LNCAP (cell line): ENCODE measurements around the gene FAM98A.

ENCODE experiments used
- CTCF ChIP-seq: fragments of 450-650 bp; IDR thresholded peaks from 2 replicates; pipeline ENCODE4 v1.5.1; 2017; ENCODE audit warnings: mild to moderate bottlenecking

The FAM98A gene

GRCh38 chr2:33599175-33599942, at the start of gene FAM98A:
FAM98A (minus strand) TSS chr2:33599299; CDS start chr2:33599221, 78 bp downstream.
- no peak for TF ChIP-seq CTCF

- TF ChIP-seq CTCF, result no peak
Measured at GRCh38 chr2:33645861-33646260, 46.8 kb upstream of the FAM98A start.

- TF ChIP-seq CTCF, result no peak
Measured at GRCh38 chr2:33644215-33644614, 45.1 kb upstream of the FAM98A start.

- TF ChIP-seq CTCF, result no peak
Measured at GRCh38 chr2:33636001-33636400, 36.9 kb upstream of the FAM98A start.

GRCh38 chr2:33634261-33634910, 35.3 kb upstream of the FAM98A start:
- no peak for TF ChIP-seq CTCF

- TF ChIP-seq CTCF, result no peak
Measured at GRCh38 chr2:33633315-33633714, 34.2 kb upstream of the FAM98A start.

- TF ChIP-seq CTCF, result no peak
Measured at GRCh38 chr2:33632831-33633230, 33.7 kb upstream of the FAM98A start.
